Measurements from ENCODE around the gene LRP1B. TPM values are rescaled to one million over a fixed set of nuclear protein-coding genes. Genes with fewer than 3 reads are reported as not detected.

The LRP1B gene
- total RNA-seq, 1 donor from 2014 or later: not detected

GRCh38 chr2:141125432-141125831 lies 1005.4 kb downstream of the LRP1B start:
- H3K27me3 Mint-ChIP-seq: no peaks in the 10 kb centered on the region
- H3K4me1 Mint-ChIP-seq: no peaks in the 10 kb centered on the region
- CTCF ChIA-PET: no interaction called here
- TF ChIP-seq, protein P1, sequence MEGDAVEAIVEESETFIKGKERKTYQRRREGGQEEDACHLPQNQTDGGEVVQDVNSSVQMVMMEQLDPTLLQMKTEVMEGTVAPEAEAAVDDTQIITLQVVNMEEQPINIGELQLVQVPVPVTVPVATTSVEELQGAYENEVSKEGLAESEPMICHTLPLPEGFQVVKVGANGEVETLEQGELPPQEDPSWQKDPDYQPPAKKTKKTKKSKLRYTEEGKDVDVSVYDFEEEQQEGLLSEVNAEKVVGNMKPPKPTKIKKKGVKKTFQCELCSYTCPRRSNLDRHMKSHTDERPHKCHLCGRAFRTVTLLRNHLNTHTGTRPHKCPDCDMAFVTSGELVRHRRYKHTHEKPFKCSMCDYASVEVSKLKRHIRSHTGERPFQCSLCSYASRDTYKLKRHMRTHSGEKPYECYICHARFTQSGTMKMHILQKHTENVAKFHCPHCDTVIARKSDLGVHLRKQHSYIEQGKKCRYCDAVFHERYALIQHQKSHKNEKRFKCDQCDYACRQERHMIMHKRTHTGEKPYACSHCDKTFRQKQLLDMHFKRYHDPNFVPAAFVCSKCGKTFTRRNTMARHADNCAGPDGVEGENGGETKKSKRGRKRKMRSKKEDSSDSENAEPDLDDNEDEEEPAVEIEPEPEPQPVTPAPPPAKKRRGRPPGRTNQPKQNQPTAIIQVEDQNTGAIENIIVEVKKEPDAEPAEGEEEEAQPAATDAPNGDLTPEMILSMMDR (IDR thresholded peaks at IDR 0.05): no peak
- no peak overlapping the region for H3K27ac Mint-ChIP-seq
- intact Hi-C loops (cut with micrococcal nuclease): no loop called here
- H3K4me3 Mint-ChIP-seq: no peak overlapping the region
- H3K9me3 Mint-ChIP-seq: peaks cover 7% of the 10 kb centered on the region
- H3K36me3 Mint-ChIP-seq (ENCODE audit: low read depth): no peaks in the 10 kb centered on the region
- POLR2A ChIA-PET: no interaction called here
- no peak for DNase-seq
- no peak for ATAC-seq (ENCODE audit: low read depth)

- H3K4me1 Mint-ChIP-seq: no peaks in the 10 kb centered on the region
- H3K9me3 Mint-ChIP-seq: no peaks in the 10 kb centered on the region
- CTCF ChIA-PET: no interaction called here
- TF ChIP-seq, protein P1 (IDR thresholded peaks at IDR 0.05): no peak
- no peak overlapping the region for H3K4me3 Mint-ChIP-seq
- intact Hi-C loops (cut with micrococcal nuclease): no loop called here
- POLR2A ChIA-PET: interaction anchor here (0.6 kb wide), 1 partner anchor 360 kb away, joined by 13 read pairs; no protein-coding TSS in a partner anchor
- H3K27me3 Mint-ChIP-seq: no peaks in the 10 kb centered on the region
- no peaks in the 10 kb centered on the region for H3K36me3 Mint-ChIP-seq (ENCODE audit: low read depth)
- DNase-seq (no peak), ATAC-seq (ENCODE audit: low read depth) (no peak)
- no peak overlapping the region for H3K27ac Mint-ChIP-seq
These were observed 1012.0 kb downstream of the LRP1B start for GRCh38 chr2:141118836-141119235.

DNA sequence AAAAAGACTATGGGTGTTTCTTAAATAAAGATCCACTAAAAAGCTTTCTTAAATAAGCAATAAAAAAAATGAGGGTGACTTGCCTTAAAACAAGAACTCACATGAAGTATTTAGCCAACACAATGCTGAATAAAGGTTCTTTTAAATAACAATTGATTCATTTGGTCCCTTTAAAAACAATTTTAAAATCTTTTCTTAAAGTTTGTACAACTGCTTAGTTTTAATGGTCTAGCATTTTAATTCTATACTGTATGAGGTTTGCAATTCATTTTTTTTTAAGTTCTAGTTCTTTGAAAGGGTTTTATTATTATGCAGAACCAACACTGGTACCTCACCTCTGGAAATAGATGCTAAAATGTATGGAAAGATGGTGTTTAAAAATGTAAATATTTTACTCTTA lies 1017.5 kb downstream of the LRP1B start:
- DNase-seq: no peak
- Mint-ChIP-seq H3K27ac (no peak overlapping the region), H3K36me3 (ENCODE audit: low read depth) (no peaks in the 10 kb centered on the region), H3K9me3 (no peaks in the 10 kb centered on the region), H3K4me1 (no peaks in the 10 kb centered on the region), H3K27me3 (no peaks in the 10 kb centered on the region), H3K4me3 (no peak overlapping the region)
- CTCF ChIA-PET: no interaction called here
- POLR2A ChIA-PET: no interaction called here
- TF ChIP-seq, protein P1 (IDR thresholded peaks at IDR 0.05): no peak
- ATAC-seq (ENCODE audit: low read depth): no peak
- intact Hi-C loops (cut with micrococcal nuclease): no loop called here

DNA sequence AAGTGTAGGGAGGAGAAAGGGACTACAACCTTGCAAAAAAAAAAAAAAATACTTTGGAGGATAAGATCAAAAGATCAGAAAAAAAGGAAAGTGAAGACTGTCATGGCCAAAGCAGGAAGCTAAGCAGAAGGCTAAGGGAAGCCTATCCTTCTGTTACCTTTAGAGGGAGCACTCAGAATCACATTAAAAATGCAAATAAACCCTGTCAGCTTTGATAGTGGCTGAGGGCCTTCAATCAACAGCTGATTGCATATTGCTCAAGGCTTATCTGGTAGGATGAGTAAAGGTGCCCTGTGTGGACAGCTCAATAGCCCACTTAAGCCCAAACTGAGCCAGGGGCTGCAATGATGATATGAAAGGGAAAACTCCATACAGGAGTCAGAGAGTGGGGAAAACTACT lies 1021.2 kb downstream of the LRP1B start:
- H3K36me3 Mint-ChIP-seq (ENCODE audit: low read depth): no peaks in the 10 kb centered on the region
- no peaks in the 10 kb centered on the region for H3K4me1 Mint-ChIP-seq
- POLR2A ChIA-PET: no interaction called here
- intact Hi-C loops (cut with micrococcal nuclease): no loop called here
- ATAC-seq (ENCODE audit: low read depth) (no peak), DNase-seq (no peak)
- no peaks in the 10 kb centered on the region for H3K27me3 Mint-ChIP-seq
- TF ChIP-seq, protein P1 (IDR thresholded peaks at IDR 0.05): no peak
- no peaks in the 10 kb centered on the region for H3K9me3 Mint-ChIP-seq
- H3K4me3 Mint-ChIP-seq: no peak overlapping the region
- CTCF ChIA-PET: interaction anchor here (0.6 kb wide), 1 partner anchor 33 kb away, joined by 4 read pairs; no protein-coding TSS in a partner anchor
- no peak overlapping the region for H3K27ac Mint-ChIP-seq

DNA sequence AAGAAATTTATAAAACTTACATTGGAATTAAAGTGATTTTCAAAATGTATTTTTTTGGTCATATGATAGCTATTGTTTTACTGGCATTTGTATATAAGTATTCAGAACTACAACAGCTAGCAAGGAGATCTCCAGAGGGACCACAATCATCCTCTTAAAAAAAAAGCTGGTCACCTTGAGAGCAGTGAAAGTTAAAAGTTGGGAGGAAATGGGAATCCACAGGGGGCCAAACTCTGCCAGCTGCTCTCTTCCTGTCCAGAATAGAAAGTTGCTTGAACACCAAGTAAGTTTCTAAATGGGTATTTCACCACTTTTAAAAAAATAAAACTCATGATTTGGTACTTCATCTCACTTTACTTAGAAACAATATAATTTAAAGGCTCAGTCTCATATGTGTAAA lies 1025.1 kb downstream of the LRP1B start:
- ATAC-seq (ENCODE audit: low read depth) (no peak), DNase-seq (no peak)
- H3K27ac Mint-ChIP-seq: no peak overlapping the region
- TF ChIP-seq, protein P1 (IDR thresholded peaks at IDR 0.05): no peak
- no peaks in the 10 kb centered on the region for H3K36me3 Mint-ChIP-seq (ENCODE audit: low read depth)
- H3K9me3 Mint-ChIP-seq: no peaks in the 10 kb centered on the region
- H3K4me3 Mint-ChIP-seq: no peak overlapping the region
- intact Hi-C loops (cut with micrococcal nuclease): no loop called here
- H3K4me1 Mint-ChIP-seq: no peaks in the 10 kb centered on the region
- H3K27me3 Mint-ChIP-seq: no peaks in the 10 kb centered on the region
- ChIA-PET CTCF (no interaction called here), POLR2A (no interaction called here)

All from activated B cell treated with CpG ODN at 0.5 μM for 24 hours (primary cell).